GM18861 (cell line): Measurements from ENCODE around the gene EDEM1.
"Not testable (repeated sequence)": the region's sequence is repeated elsewhere in the genome, so short reads cannot be mapped to it uniquely, and the experiment has no call there.

ENCODE experiments used
- ATAC-seq: cut with Tn5 transposase; IDR thresholded peaks from one replicate; pipeline ENCODE4 v1.9.1; 2021; ENCODE audit not compliant: unreplicated experiment

EDEM1 gene

DNA sequence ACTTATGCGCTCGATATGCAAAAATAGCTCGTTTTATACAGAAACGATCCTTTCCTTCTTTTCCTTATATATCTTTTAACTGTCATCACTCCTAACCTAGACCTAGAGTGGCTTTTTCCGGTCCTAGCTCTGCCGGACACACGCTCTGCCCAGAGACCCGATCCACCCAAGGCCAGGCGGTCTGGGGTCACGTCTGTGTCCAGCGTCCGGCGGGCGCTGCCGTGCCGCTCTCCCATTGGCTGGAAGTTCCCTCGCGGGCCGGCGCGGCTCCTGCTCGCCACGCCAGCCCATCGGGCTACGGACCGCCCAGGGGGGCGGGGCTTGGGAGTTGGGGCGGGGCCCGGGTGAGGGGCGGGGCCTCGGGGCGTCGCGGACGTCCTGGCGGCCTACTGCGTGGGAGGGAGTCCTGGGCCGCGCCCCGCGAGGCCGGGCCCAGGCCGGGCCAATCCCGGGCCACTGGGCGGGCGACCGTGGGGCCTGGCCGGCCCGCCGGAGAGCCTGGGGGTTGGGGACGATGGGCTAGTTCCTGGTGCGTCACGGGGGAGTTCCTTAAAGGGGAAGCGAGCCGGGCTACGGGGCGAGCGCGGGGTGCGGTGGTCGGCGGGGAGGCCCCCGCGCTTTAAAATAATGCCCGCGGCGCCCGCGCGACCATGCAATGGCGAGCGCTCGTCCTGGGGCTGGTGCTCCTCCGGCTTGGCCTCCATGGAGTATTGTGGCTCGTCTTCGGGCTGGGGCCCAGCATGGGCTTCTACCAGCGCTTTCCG is at the start of gene EDEM1:
EDEM1 (plus strand) TSS at position 552 of the 764 bp plus-strand sequence; CDS start at position 651, 99 bp downstream.
- peak; percentile 70 for ATAC-seq

DNA sequence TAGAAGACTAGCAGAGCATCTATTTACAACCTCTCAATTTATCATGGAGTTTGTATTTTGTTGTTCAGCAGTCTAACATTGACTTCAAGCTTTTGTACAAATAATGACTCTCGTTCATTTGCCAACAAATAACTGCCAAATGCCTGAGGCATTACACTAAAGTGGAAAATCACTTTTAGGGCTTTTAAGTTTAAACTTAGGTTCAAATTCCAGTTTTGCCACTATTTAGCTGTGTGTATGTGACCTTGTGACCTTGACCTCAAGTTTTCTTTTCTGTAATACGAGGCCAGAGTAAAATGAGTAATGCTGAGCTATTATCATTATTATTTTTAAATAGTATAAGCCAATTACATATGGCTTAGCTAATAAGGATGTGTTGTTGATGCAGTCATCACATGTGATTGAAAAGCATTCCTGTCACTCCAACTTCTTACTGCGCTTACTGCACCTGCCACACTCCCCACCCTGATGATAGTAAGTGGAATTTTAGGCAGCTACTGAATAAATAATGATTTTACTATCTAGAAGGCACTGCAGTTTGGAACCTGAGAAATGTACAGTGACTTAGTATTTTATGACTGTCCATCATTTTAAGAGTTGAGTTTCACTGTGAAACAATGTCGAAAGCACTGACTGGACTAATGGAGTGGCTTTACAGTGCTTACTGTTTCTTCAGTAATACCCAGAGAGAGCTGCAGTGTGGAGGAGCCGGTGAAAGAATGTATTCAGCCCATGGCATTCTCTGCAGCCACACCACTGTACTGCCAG is 49.1 kb upstream of the EDEM1 start:
- no peak for ATAC-seq

DNA sequence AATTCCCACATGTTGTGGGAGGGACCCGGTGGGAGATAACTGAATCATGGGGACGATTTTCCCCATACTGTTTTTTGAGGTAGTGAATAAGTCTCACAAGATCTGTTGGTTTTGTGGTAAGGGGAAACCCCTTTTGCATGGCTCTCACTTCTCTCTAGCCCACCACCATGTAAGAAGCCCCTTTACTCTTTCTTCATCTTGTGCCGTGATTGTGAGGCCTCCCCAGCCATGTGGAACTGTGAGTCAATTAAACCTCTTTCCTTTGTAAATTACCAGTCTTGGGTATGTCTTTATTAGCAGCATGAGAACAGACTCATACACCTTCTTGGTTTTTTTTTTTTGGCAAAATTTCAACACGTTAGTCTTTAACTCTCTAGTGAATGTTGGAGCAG is 47.3 kb upstream of the EDEM1 start:
- peak; percentile 30 for ATAC-seq

DNA sequence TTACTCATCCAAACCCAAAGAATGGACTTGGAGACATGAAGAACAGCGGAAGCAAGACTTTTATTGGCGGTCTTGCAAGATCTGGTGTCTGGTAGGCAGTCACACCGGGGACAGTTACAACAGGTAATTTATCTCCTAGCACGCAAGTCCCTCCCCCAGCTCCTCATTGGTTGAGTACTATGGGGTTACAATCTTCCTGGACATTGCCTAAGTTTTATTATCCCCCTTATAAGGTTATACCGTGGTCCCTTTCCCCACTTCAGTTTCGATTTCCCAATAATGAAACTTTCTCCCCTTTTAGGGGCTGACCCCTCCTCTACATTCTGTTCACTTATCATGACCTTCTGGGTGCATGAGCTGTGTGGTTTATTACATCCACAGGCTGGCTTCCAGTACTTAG is 46.7 kb upstream of the EDEM1 start:
- ATAC-seq: no peak

DNA sequence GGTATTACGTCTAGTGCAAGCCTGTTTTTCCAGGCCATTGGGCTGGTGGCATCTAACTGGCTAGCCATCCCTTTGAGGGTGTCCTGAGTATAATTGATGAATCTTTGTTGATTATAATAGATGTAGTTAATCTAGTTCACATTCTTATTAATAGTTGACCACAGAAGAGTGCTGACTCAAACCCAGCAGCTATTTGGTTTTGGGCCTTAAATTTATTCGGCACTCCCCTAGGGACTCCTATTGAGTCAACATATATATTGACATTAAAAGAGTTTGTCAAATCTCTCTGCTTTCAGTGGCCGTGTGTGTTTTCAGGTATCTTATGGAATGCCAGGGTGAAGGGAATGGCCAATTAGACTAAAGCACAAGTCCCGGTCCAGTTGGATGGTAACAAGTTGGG is 45.7 kb upstream of the EDEM1 start:
- no peak for ATAC-seq

DNA sequence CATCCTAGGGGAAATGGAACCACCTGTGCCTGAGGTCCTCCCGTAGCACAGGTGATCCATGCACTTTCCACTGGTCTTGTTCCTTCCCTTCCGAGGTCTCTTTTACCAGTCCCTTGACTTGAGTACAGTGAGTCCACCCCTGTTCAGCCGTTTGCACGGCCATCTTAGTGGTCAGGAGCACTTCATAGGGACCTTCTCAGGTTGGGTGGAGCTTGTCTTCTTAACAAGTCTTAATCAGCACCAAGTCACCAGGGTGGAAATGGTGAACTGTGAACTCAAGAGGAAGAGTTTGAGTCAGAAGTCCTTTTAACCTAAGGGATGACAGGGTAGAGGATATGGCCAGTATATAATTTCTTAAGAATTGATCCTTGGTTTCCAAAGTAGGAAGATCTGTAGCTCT is 44.0 kb upstream of the EDEM1 start:
- ATAC-seq: no peak

DNA sequence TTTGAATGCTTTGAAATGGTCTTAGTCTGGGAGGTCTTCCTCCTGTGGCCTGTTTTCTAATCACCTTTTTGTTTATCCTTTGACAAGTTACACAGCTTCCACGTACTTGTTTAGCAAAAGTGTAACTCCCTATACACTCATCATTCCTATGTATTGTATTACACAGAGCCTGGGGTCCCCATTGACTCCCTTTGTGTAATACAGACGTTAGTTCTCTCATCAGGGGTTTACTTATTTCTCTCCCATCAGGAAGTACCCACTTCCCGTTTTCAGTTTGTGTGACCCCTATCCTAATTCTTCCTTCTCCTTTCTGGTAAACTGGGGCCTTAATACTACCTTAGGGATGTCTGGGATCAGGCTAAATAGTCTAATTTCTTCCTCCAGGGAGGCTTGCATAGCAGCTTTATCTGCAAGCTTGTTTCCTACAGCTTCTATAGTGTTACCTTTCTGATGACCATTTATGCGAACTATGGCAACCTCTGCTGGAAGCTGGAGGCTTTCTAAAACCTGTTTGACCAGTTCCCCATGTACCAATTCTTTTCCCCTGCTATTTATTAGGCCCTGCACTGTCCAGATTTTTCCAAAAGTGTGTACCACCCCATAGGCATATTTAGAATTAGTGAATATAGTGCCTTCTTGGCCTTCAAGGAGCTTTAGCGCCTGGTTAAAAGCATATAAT is 43.1 kb upstream of the EDEM1 start:
- no peak for ATAC-seq

DNA sequence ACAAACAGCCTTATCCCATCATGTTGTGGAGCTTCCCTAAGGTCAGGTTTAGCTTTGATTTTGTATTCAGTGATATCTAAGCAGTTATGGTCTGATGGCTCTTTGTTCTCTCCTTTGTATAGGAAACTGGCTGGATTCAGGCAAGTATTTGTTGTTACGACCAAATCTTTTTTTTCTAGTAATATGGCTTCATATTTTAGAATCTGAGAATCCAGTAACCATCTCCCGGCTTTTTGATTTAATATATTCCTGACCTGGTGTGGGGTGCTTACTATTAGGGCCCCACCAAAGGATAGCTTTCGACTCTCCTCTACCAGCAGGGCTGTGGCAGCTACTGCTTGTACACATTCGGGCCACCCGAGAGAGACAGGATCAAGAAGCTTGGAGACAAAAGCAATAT is 42.4 kb upstream of the EDEM1 start:
- no peak for ATAC-seq

DNA sequence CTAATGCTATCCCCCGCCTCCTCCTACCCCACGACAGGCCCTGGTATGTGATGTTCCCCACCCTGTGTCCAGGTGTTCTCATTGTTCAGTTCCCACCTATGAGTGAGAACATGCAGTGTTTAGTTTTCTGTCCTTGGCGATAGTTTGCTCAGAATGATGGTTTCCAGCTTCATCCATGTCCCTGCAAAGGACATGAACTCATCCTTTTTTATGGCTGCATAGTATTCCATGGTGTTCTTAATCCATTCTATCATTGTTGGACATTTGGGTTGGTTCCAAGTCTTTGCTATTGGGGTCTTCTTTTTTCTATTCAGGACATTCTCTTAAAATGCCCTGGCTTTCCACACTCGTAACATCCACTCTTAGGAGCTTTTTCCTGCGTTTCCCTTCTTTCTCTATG is 40.4 kb upstream of the EDEM1 start:
- not testable (repeated sequence) for ATAC-seq

DNA sequence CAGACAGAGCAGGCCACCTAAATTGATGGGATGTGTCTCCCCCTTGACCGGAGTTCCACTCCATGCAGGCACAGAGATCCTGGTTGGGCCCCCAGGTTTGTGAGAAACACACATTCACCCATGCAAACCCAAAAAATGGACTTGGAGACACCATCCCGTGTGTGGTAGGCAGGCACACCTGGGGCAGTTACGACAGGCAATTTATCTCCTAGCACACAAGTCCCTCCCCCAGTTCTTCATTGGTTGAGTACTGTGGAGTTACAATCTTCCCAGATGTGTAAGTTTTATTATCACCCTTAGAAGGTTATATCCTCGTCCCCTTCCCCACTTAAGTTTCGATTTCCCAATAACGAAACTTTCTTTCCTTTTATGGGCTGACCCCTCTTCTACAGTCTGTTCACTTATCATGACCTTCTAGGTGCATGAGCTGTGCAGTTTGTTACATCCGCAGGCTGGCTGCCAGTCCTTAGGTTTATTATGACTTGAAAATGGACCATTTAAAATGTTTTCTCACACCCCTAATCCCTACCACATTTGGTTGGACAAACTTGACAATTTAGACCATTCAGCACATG is 38.1 kb upstream of the EDEM1 start:
- no peak for ATAC-seq

DNA sequence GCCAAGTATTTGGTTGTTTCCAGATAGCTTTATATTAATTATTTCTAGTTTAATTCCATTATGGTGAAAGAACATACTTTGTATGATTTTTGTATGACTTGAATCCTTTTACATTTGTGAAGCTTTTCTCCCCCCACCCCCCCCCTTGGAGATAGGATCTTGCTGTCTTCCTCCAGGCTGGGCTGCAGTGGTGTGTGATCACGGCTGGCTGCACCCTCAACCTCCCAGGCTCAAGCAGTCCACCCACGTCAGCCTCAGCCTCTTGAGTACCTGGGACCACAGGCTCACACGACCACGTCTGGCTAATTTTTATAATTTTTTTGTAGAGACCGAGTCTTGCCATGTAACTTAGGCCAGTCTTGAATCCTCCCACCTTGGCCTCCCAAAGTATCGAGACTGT is 35.9 kb upstream of the EDEM1 start:
- ATAC-seq: no peak

DNA sequence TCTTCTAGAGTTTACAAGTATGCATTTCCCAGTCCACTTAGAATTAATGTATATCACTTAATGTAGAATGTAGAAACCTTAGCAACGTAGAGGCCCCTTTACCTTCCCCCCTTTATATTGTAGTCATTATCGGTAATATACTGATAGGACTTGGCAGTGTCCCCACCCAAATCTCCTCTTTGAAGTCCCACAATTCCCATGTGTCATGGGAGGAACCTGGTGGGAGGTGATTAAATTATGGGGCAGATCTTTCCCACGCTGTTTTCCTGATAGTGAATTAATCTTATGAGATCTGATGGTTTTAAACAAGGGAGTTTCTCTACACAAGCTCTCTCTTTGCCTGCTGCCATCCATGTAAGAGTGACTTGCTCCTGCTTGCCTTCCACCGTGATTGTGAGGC is 34.4 kb upstream of the EDEM1 start:
- ATAC-seq: no peak

DNA sequence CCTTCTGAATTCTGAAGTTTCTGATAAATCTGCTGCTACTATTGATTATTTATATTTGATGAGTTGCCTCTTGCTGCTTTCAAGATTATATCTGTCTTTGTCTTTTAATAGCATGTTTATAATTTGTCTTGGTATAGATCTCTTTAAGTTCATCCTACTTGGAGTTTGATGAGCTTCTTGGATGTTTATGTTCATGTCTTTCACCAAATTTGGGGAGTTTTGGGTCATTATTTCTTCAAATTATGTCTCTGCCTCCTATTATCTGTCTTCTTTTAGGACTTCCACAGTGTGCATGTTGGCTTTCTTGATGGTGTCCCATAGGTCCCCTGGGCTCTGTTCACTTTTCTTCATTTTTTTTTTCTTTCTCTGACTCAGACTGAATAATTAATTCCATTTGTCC is 32.3 kb upstream of the EDEM1 start:
- ATAC-seq: no peak

DNA sequence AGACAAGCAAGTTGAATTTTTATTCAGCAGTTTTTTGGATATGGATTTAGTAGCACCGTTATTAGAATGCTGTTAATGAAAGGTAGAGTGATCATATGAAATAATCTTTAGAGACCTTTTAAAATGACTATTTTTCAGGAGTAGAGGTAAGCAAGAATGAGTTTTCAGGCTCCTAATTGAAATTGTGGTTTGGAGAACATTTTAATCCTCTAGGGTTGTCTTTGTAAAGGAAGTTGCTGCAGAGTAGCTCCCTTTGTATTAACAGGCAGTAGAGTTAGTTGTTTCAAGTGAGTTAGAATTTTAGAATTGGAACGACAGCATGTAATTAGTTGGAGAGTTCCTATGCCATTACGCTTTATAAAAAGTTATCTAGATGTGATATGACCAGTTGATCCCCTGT is 27.2 kb upstream of the EDEM1 start:
- ATAC-seq: no peak

DNA sequence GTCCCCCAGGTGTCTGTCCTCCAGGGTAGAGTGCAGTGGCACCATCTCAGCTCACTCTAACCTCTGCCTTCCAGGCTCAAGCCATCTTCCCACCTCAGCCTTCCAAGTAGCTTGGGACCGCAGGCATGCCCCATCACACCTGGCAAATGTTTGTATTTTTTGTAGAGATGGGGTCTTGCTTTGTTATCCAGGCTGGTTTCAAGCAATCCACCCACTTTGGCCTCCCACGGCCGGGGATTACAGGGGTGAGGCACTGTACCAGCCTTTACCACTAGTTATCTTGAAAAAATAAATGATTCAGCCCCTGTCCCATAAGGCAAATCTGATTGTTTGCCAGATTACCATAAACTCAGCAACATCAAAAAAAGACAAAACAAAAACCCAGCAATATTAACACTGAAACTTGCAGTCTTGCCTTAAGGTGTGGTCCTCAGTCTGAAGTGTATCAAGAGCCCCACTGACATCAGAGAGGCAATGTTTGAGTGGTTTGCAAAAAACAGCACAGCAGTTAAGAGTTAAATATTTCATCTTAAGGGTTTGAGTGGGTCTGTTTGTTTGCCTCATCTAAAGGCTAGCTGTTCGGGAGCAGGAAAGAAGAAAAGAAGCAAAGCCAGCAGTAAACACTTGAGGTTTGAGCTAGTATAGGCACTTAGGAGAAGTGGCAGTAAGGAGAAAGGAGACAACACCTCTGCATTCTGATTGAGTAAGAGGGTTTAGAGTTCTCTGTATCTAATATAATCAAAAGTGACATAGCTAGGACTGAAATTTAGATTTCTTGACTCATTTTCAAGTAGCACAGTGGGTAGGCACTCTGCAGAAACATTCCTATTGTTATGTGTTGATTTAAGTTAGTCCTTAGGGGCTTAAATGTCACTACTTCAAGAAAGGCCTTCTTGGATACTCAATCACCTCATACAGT is 26.3 kb upstream of the EDEM1 start:
- no peak for ATAC-seq

DNA sequence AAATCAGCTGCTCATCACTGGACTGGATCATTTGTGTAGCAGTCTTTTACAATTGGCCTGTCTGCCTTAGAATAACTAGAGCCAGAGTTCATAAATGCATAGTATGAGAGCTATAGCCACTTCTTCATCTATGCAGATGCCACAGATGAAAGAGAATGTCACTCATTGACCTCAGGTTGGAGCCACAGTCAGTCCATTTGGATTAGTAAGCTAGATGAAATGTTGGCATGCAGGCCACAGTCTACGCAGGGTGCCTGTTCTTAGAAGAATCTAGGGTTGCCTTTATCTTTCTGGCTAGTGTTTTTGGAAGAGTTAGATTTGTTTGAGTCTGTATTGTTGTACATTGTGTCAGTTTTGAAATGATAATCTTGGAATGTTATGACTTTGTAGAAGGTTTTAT is 25.4 kb upstream of the EDEM1 start:
- no peak for ATAC-seq

DNA sequence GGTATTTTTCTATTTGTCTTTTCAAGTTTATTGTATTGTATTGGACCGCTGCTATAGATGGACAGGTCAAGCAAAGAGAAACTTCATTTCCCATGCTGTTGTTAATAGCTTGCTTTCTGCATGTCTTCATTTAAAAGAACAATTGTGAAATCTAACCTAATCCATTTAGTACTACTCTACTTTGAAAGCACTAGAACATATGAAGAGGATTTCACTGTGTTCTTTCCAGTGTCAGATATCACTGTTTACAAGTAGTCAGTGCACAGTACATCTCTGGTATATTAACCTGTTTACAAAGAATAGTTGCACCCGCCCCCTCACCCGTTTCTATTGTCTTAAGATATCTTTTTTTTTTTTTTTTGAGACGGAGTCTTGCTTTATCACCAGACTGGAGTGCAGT is 21.8 kb upstream of the EDEM1 start:
- ATAC-seq: no peak

DNA sequence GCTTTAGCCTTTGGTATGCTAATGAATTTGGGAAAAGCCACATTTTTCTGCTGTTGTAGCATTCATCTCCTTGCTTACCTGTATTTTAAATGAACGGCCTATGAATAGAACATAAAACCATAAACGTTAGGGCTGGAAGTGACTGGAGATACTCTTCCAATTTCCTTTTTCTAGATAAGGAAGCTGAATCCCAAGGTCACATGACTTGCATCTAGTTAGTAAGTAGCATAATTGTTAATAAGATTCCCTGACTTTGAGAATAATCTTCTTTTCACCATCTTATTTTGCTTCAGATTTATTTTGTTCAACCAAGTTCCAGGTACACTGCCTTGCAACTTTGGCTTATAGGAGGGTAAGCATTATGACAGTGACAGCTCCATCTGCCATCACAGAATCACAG is 20.7 kb upstream of the EDEM1 start:
- no peak for ATAC-seq

DNA sequence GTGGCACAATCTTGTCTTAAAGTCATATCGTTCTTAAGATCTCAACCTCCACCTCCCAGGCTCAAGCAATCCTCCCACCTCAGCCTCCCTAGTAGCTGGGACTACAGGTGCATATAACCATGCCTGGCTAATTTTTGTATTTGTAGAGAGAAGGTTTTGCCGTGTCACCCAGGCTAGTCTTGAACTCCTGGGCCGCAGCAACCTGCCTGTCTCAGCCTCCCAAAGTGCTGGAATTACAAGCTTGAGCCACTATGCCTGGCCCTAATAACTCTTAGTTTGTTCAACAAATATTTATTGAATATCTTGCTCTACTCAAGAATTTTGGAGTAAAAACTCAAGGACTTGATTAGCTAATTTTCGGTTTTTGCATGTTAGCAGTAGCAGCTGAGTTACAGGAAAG is 19.4 kb upstream of the EDEM1 start:
- ATAC-seq: no peak

DNA sequence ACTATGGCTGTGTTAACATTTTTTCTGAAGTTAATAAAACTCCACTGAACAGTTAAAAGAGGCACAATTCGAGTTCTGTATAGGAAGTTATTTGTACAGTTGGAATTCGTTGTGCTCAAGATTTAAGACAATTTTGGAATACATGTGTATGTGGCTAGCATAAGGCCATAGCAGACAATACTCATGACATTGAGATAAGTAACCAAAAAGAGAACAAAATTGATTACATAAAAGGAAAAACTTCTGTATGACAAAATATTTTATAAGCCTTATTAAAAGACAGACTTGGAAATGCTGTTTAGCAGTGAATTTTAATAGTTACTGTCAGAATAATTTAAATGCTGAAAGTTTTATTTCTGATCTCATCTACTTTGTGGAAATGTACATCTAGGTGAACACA is 17.7 kb upstream of the EDEM1 start:
- ATAC-seq: no peak

DNA sequence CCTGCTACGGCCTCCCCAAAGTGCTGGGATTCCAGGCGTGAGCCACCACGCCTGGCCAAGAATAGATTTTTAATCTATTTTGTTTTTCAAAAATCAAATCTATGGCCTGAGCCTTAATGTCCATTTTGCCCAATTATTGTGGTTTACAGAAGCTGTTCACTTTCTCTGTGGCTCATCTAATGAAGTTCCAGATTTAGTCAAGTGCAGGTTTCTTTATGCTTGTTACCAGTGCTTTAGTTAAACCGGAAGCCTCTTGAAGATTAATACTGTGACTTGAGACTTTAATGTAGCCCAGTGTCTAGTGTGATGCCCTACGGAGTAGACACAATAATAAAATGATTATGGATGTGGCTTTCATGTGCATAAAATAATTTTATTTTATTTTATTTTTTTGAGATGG is 16.5 kb upstream of the EDEM1 start:
- ATAC-seq: peak; percentile 46
